C4-2B (cell line): ENCODE measurements around the gene SULT1A2.

Experiments
- H3K27ac ChIP-seq: fragments of 450-650 bp; 2 replicates; pipeline ENCODE4 v1.5.1; 2017
- ZFX ChIP-seq: fragments of 450-650 bp; IDR thresholded peaks from 2 replicates; pipeline ENCODE4 v1.6.1; 2017
- TF ChIP-seq, protein P1 (sequence below): fragments of 450-650 bp; conservative IDR thresholded peaks from 2 replicates; pipeline ENCODE4 v1.5.1; 2017; ENCODE audit warnings: mild to moderate bottlenecking

Gene SULT1A2

DNA sequence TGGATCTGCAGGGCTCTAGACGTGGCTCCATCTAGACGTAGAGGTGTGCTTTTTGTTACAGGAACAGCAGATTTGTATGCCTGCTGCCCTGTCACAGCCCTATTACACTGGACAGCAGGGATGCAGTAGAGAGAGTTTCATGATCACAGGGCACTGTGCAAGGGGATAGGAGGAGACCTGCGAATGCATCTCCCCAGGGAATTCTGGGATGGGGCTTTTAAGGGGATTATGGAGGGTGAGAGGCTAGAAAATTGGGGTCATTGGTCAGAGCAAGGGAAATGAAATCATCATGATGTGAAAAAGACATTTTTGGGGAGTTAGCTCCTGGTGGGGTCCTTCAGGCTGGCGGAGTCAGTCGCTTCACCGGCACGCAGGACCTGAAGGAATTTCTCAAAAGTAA, 54.2 kb downstream of the SULT1A2 start:
- peak overlapping the region; percentile 95 for H3K27ac ChIP-seq
- TF ChIP-seq, protein P1, sequence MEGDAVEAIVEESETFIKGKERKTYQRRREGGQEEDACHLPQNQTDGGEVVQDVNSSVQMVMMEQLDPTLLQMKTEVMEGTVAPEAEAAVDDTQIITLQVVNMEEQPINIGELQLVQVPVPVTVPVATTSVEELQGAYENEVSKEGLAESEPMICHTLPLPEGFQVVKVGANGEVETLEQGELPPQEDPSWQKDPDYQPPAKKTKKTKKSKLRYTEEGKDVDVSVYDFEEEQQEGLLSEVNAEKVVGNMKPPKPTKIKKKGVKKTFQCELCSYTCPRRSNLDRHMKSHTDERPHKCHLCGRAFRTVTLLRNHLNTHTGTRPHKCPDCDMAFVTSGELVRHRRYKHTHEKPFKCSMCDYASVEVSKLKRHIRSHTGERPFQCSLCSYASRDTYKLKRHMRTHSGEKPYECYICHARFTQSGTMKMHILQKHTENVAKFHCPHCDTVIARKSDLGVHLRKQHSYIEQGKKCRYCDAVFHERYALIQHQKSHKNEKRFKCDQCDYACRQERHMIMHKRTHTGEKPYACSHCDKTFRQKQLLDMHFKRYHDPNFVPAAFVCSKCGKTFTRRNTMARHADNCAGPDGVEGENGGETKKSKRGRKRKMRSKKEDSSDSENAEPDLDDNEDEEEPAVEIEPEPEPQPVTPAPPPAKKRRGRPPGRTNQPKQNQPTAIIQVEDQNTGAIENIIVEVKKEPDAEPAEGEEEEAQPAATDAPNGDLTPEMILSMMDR: no peak
- TF ChIP-seq ZFX: no peak
